Measurements from ENCODE around the gene CGRRF1. TPM values are rescaled to one million over a fixed set of nuclear protein-coding genes. Genes with fewer than 3 reads are reported as not detected.

Gene CGRRF1
- total RNA-seq, 1 donor from 2014 or later, result 21.0 TPM

- DNase-seq, result no peak
Measured at GRCh38 chr14:54548491-54548890, 38.8 kb downstream of the CGRRF1 start.

GRCh38 chr14:54549862-54550261, 40.2 kb downstream of the CGRRF1 start:
- no peak for DNase-seq

DNA sequence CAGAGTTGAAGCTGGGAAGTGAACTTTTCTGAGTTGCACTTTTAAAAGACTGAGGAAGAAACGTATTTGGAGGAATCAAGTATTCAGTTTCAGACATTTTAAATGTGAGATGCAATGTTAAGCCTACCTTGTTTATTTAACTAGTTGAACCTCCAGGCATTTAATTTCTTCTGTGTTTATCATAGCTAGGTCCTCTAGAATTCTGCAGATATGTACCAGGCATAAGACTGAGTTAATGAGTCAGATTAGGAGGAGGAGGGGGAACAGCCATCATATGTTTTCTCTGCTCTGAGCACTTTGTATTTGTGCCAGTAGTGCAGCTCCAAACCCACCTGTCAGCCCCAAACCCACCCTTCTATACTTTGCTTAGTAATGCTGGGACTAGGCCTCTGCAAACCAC, 40.8 kb downstream of the CGRRF1 start:
- no peak for DNase-seq

GRCh38 chr14:54554401-54554800, 44.7 kb downstream of the CGRRF1 start:
- no peak for DNase-seq

DNA sequence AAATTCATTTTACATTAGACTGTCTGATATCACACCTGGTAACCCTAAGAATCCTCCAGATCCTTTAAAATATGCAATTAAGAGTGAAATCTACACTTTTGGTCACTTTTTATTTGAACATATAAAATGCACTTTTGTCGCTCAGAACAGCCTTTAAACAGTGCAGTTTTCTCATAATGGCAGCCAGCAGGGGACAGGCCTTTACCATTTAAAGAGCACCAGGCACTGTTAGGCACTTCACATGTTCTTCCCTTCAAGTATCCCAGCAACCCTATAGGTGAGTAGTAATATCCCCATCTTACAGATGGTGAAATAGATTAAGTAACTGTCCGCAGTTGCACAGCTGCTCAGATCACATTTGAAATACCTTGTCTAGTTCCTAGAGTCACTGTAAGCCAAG, 45.9 kb downstream of the CGRRF1 start:
- DNase-seq, result no peak

DNA sequence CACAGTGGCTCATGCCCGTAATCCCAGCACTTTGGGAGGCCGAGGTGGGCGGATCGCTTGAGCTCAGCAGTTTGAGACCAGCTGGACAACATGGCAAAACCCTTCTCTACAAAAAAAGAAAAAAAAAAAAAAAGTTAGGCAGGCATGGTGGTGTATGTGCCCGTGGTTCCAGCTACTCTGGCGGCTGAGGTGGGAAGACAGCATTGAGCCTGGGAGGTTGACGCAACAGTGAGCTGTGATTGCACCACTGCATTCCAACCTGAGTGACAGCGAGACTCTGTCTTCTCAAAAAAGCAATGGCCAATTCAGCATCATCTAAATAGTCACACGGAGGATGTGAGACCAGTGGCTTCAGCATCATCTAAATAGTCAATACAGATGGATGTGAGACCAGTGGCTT, 46.8 kb downstream of the CGRRF1 start:
- DNase-seq, result no peak

GRCh38 chr14:54562334-54562733, 52.6 kb downstream of the CGRRF1 start:
- DNase-seq, result no peak

DNA sequence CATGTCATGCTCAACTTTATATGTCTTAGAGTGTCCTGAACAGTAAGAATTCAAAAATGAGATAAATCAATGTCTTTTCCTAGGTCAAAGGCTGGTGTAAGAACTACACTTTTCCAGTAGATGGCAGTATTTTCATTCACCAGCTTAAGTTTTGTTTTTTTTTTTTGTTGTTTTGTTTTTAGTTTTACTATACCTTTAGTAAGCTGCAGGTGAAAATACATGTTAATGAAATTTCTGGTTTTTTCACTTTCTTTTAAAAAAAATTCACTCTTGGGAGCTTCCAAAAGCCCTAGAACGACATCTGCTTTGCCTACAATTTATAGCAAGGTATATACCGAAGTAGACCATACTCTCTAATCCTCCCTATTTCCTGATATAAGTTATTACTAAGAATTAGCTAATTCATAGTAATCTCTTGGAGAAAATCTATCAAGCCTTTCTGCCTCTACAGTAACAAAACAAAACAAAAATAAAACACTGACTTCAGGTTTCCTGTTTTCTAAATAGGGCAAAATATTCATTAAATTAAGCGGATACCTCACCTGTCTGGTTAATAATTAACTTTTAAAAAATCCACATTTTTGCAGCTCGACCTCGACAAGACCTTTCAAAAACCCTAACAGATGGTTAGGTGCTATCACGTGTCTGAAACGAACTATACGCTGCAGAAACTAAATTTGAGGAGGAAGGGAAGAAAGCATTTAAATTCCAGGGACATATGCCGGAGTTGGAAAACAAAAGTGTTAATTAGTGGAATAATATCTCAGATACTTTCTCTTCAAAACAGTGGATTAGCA, 54.6 kb downstream of the CGRRF1 start:
- peak; percentile 73 for DNase-seq

GRCh38 chr14:54564868-54565784, 55.4 kb downstream of the CGRRF1 start:
- peak; percentile 66 for DNase-seq

DNA sequence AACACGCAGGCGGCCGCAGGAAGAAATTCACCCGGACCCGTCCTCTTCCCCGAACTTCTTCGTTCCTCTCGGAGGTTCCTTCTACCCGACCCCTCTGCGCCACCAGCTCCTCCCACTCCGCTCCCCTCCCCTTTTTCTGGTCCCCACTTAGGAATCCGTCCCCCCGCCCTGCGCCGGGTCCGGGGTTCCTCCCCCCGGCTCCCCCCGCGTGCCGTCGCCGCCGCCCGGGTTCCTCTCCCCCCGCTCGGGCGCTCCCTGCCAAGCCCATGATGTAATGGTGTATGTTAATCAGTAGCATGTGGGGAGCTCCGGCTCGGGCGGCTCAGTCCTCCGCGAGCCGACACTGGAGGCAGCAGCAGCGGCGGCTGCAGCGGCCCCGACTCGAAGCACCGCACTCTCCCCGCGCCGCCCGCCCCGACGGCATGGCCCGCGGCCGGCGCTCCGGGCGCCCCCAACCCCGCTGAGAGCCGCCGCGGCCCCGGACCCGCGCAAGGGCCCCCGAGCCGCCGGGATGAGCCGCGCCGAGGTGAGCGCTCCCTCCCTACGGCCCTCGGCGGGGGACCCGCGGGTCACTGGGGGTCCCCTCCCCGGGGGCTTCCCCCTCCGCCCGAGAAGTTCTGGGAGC, 56.2 kb downstream of the CGRRF1 start:
- peak; percentile 96 for DNase-seq

- DNase-seq, result peak; percentile 91
Measured at GRCh38 chr14:54566410-54567223, 56.9 kb downstream of the CGRRF1 start, which contains the start of gene SAMD4A. TSS of gene SAMD4A (plus strand) at chr14:54567128. CDS start at chr14:54567917, 789 bp downstream.

DNA sequence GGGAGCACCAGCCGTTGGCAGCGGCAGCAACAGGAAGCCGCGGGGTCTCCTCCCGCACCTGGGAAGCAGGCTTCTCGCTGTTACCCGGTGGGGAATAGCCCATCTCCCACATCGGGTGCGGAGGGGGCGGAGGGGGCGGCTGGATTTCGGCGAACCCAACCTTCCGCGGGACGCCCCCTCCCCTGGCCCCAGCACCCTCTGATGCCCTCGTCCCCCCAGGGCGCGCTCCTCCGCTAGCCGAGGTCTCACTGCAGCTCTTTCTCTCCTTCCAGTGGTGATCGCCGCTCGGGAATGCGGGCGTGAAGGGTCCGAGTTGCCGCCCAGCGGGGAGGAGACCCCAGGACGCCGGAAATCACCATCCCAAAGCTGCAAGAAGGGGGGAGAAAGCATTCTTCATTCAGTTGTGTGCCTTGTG, 57.5 kb downstream of the CGRRF1 start:
- peak; percentile 64 for DNase-seq

DNA sequence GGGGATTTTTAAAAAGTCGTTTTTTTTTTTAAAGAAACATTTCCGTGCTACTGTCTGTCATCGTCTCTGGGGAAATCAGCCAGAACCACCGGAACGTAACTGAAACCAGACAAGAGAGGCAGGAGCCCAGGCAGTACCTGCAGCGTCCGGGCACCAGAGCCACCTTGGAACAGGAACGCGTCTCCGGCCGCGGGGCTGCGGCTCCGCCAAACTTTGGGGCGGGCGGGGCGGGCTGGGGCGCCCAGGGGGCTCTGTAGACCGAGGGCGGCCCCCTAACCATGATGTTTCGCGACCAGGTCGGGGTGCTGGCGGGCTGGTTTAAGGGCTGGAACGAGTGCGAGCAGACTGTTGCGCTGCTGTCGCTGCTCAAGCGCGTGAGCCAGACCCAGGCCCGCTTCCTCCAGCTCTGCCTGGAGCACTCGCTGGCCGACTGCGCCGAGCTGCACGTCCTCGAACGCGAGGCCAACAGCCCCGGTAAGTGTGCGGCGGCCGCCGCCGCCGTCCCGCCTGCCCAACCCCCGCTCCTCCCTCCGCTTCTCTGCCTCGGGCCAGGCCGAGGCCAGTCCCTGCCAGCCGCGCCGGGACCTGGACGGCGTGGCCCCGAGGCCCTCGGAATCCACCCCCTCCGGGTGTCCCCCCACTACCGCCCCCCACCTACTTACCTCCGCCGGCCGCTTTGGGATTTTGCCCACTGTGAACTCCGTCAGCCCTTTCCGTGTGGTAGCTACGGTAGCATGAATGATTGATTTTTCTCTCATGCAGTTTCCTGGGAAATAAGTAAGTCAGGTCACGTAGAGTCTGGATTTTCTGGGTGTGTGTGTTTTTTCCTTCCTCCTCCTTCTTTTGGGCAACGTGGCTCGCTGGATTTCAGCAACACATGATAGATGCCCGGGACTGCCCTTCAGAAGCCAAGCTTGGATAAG, 58.2 kb downstream of the CGRRF1 start:
- peak; percentile 71 for DNase-seq

DNA sequence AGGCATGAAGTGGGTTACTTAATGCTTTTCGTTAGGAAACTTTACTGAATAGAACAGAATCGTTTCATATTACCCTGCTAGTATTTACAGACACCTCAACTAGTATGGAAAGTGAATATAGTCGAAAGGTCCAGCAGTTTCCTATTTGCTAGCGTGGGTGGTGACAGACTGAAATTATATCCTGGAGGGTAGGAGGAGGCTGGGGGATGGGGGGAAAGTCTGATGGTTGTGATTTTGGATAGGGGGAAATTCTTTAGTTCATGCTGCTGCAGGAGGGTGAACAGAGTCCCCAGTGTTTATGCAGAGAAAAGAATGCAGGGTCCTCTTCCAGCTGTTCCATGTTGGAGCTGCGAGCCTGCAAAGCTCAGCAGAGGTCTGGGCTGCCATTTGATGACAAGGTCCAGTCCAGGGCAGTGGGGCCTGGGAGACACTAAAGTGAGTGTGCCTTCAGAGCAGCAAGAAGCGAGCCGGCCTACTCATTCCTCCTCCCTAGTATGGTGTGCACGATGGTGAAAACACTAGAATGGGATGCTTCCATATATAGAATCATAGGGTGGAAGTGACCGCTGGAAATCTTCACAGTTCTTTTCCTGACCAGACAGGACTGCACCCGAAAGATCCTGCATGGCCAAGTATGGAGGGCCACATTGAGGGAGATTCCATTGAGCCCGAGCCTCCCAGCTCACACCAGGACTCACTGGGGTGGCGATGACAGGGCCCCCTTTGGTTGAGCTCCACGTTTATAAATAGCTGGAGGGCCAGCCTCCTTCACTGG, 59.3 kb downstream of the CGRRF1 start:
- DNase-seq, result peak; percentile 68

- no peak for DNase-seq
Measured at GRCh38 chr14:54570047-54570446, 60.3 kb downstream of the CGRRF1 start.

GRCh38 chr14:54570631-54571415, 61.1 kb downstream of the CGRRF1 start:
- DNase-seq, result no peak

DNA sequence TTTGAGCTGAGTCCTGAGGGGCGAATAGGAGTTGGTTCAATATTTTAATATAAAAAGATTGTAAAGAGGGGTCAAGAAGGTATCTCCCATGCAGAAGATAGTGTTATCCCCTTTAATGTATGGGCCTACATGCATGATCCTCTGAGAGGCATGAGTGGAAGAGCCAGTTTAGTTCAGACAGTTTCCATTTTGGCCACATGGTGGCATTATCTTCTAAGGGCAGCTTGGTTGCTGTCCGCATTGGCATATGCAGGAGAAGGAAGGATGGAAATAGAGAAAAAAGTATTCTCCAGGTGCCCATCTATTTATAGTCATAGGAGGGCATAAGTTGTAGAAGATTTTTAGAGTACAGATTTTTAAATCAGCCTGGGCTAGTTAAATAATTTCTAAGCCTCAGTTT, 62.6 kb downstream of the CGRRF1 start:
- no peak for DNase-seq

- DNase-seq, result no peak
Measured at GRCh38 chr14:54574528-54574927, 64.8 kb downstream of the CGRRF1 start.

DNA sequence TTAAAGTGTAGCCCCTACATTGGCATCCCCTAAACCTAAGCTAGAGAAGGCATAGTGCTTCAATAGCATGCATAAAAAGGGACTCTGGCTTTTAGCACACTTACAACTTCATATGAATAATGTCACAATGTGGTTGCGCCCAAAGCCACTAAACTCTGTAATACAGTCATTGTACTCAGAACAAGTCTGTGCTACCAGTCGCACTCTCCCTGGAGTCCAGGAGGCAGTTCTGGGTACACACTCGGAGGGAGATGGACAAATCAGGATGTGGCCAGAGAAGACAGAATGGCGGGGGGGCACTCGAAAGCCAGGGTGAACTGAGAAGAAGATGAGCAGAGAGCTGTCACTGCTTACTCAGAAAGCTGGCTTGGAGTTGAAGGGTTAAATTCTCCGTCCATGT, 67.8 kb downstream of the CGRRF1 start:
- no peak for DNase-seq

All from tongue (tissue), 2 donors.